ENCODE data around the gene KRTAP1-4.
"Not testable (repeated sequence)": the region's sequence is repeated elsewhere in the genome, so short reads cannot be mapped to it uniquely, and the experiment has no call there.

GRCh38 chr17:41065016-41065689 lies 35.2 kb upstream of the KRTAP1-4 start:
- not testable (repeated sequence) for TF ChIP-seq POLR2A (IDR thresholded peaks at IDR 0.05; ENCODE audit: low read depth, low read length); TAF1 (IDR thresholded peaks at IDR 0.05; ENCODE audit: borderline replicate concordance, low read depth, low read length); POLR2AphosphoS5 (IDR thresholded peaks at IDR 0.05; ENCODE audit: low read depth, low read length)

Data from GM12892 (cell line).